ENCODE measurements around the gene RALGPS2.

GRCh38 chr1:178951600-178951999 is 226.6 kb downstream of the RALGPS2 start:
- TF ChIP-seq GATA2 (IDR thresholded peaks at IDR 0.05; ENCODE audit: low read depth, low read length) (no peak), GATA3 (IDR thresholded peaks at IDR 0.05; ENCODE audit: low read depth, low read length) (no peak)

Data from SH-SY5Y (cell line).